GM12878 (cell line): ENCODE data around the gene RPP40.

ENCODE experiments used
- CREM ChIP-seq: IDR thresholded peaks from 2 replicates; pipeline ENCODE4 v1.6.1; 2014; ENCODE audit warnings: antibody characterized with exemption, low read depth
- EZH2 ChIP-seq: IDR thresholded peaks from 2 replicates; pipeline ENCODE4 v1.6.1; 2012; ENCODE audit warnings: low read depth, mild to moderate bottlenecking, control low read depth, inconsistent platforms, low read length, borderline replicate concordance; ENCODE audit not compliant: control insufficient read depth

DNA sequence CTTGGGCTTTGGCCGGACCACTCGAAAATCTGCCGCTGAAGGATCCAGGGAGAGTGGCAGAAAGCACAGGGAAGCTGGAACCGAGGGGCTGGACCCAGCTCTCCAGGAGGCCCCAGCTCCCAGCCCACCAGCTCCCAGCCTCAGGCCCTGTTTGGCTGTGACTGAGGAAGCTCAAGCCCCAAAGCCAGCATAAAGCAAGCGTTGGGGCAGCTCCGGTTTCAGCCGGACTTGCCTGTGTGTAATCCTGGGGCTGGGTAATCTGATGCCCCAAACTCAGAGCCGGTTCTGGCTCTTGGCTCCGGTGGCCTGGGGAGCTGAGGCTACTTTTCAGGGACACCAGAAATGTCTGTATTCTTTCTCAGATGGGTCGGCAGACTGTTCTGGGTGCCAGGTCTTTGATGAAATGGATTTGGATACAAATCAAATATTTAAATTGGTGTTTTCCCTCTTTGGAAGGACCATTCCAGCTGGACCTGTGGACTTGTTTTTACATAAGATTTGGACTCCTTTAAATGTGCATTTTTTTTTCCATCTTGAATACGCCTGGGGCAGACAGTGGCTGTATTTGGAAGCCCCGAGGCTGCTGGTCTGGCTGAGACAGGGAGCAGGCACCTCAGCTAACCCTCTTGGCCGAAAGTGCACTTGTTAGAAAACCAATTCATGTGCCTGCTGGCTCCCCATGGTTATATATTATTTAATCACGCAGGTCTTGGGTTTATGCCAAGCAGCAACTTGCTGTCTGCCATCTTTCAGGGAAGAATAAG lies 29.7 kb downstream of the RPP40 start:
- TF ChIP-seq CREM (no peak), EZH2 (no peak)
